HG03139 (cell line): ENCODE measurements around the gene NEURL1.

ENCODE experiments used
- ATAC-seq: cut with Tn5 transposase; IDR thresholded peaks from one replicate; pipeline ENCODE4 v1.9.1; 2021; ENCODE audit not compliant: unreplicated experiment

The NEURL1 gene

GRCh38 chr10:103582331-103583123 is 89.0 kb downstream of the NEURL1 start:
- ATAC-seq: no peak

- ATAC-seq: no peak
Observed at GRCh38 chr10:103583871-103584215, 90.3 kb downstream of the NEURL1 start.

GRCh38 chr10:103584216-103585010 is 90.9 kb downstream of the NEURL1 start:
- no peak for ATAC-seq

GRCh38 chr10:103585011-103585405 is 91.5 kb downstream of the NEURL1 start:
- ATAC-seq: no peak

GRCh38 chr10:103587073-103587472 is 93.6 kb downstream of the NEURL1 start:
- no peak for ATAC-seq

GRCh38 chr10:103589074-103589630 is 95.6 kb downstream of the NEURL1 start:
- ATAC-seq: no peak

- ATAC-seq: no peak
Observed at GRCh38 chr10:103590060-103590459, 96.6 kb downstream of the NEURL1 start.

- ATAC-seq: no peak
Observed at GRCh38 chr10:103590744-103591291, 97.3 kb downstream of the NEURL1 start.

GRCh38 chr10:103592186-103593021 is 98.9 kb downstream of the NEURL1 start:
- ATAC-seq: no peak

GRCh38 chr10:103593022-103593570 is 99.6 kb downstream of the NEURL1 start:
- ATAC-seq: no peak

- ATAC-seq: no peak
Observed at GRCh38 chr10:103595933-103596726, 102.6 kb downstream of the NEURL1 start.

- no peak for ATAC-seq
Observed at GRCh38 chr10:103597003-103597402, 103.5 kb downstream of the NEURL1 start.

- no peak for ATAC-seq
Observed at GRCh38 chr10:103598654-103599115, 105.2 kb downstream of the NEURL1 start.

- no peak for ATAC-seq
Observed at GRCh38 chr10:103599211-103599610, 105.7 kb downstream of the NEURL1 start.

- ATAC-seq: no peak
Observed at GRCh38 chr10:103599907-103600306, 106.4 kb downstream of the NEURL1 start.

- no peak for ATAC-seq
Observed at GRCh38 chr10:103600325-103600724, 106.8 kb downstream of the NEURL1 start.

GRCh38 chr10:103600956-103601569 is 107.6 kb downstream of the NEURL1 start:
- ATAC-seq: no peak

GRCh38 chr10:103602028-103602851 is 108.7 kb downstream of the NEURL1 start:
- no peak for ATAC-seq
